Spleen (tissue), 7 donors: ENCODE data around the gene DDX5.

ENCODE experiments used
- CTCF ChIP-seq, 11 experiments: fragments of 200-600 bp in 7 of 11; fragments of 450-650 bp in 4 of 11; sonication (generic) in 4 of 11; IDR thresholded peaks in 8 of 11; conservative IDR thresholded peaks in 3 of 11; 1 replicate in 7 of 11; 2 replicates in 4 of 11; pipeline versions ENCODE4 v1.4.0 to v1.8.0; 2016 to 2021; ENCODE audit warnings: antibody characterized with exemption in 11 of 11, inconsistent platforms in 4 of 11, mild to moderate bottlenecking in 1 of 11
- POLR2A ChIP-seq, 3 donors: fragments of 450-650 bp; IDR thresholded peaks; one replicate each; pipeline ENCODE4 v1.5.1; 2017; ENCODE audit warnings: antibody characterized with exemption in 3 of 3, mild to moderate bottlenecking in 1 of 3
- POLR2AphosphoS5 ChIP-seq, 3 donors: sonication (generic); formaldehyde crosslinking; IDR thresholded peaks; one replicate each; pipeline ENCODE4 v1.5.1; 2017; ENCODE audit warnings: antibody characterized with exemption in 3 of 3
- donor health status: DM: no; HTN: no; CAD: no; lungs with moderate emphysema.
- donor health status: DM: no; HTN: no; CAD: no.
- donor health status: DM: no; HTN: no; CAD: no.

- TF ChIP-seq CTCF (IDR thresholded peaks at IDR 0.05 in 8 of 11, conservative IDR thresholded peaks at IDR 0.05 in 3 of 11) (no peak), POLR2A (IDR thresholded peaks at IDR 0.05) (no peak), POLR2AphosphoS5 (IDR thresholded peaks at IDR 0.05) (no peak)
Measured at GRCh38 chr17:64460955-64461354, 45.1 kb downstream of the DDX5 start.
